ENCODE results near the gene GCH1.

GCH1 gene

GRCh38 chr14:54935958-54936357 lies 33.3 kb upstream of the GCH1 start:
- POLR2A ChIA-PET = no interaction called here
- Histone ChIP-seq H3K27me3 (replicated peaks in 2 of 5; ENCODE audit: control insufficient read depth in 4 of 5, insufficient read depth in 5 of 5, low read length in 4 of 5) (no peaks in the 10 kb centered on the region), H3K36me3 (ENCODE audit: control insufficient read depth in 4 of 4, insufficient read depth in 4 of 4, low read length in 3 of 4) (peaks cover 0 to 10% (median 6%) of the 10 kb centered on the region in 4 experiments), H3K27ac (ENCODE audit: insufficient read depth in 1 of 2, low read depth in 1 of 2, low read length in 2 of 2, poor library complexity in 1 of 2, severe bottlenecking in 2 of 2) (no peak overlapping the region), H3K9me3 (ENCODE audit: control extremely low read depth in 1 of 5, control insufficient read depth in 4 of 5, insufficient read depth in 2 of 5, low read depth in 1 of 5, low read length in 4 of 5) (no peaks in the 10 kb centered on the region), H3K4me1 (ENCODE audit: control extremely low read depth in 1 of 4, control insufficient read depth in 4 of 4, insufficient read depth in 4 of 4, low read length in 3 of 4) (no peaks in the 10 kb centered on the region), H3K4me3 (ENCODE audit: control insufficient read depth in 1 of 7, extremely low read depth in 1 of 7, insufficient read depth in 4 of 7, low read depth in 2 of 7, low read length in 6 of 7) (no peak overlapping the region)
- no peak for DNase-seq
- CTCF ChIA-PET = no interaction called here
- 95% methylated on average over 5 of the region's 5 CpGs for WGBS (ENCODE audit: insufficient coverage)

- ChIA-PET POLR2A (no interaction called here), CTCF (no interaction called here)
- H3K27ac ChIP-seq (ENCODE audit: insufficient read depth in 1 of 2, low read depth in 1 of 2, low read length in 2 of 2, poor library complexity in 1 of 2, severe bottlenecking in 2 of 2) = no peak overlapping the region
- no peak for DNase-seq
- H3K4me3 ChIP-seq (ENCODE audit: control insufficient read depth in 1 of 7, extremely low read depth in 1 of 7, insufficient read depth in 4 of 7, low read depth in 2 of 7, low read length in 6 of 7) = no peak overlapping the region
- H3K36me3 ChIP-seq (ENCODE audit: control insufficient read depth in 4 of 4, insufficient read depth in 4 of 4, low read length in 3 of 4) = peaks cover 0 to 6% (median 4%) of the 10 kb centered on the region in 4 experiments
- 0% methylated on average over 1 of the region's 2 CpGs for WGBS (ENCODE audit: insufficient coverage)
- no peaks in the 10 kb centered on the region for H3K9me3 ChIP-seq (ENCODE audit: control extremely low read depth in 1 of 5, control insufficient read depth in 4 of 5, insufficient read depth in 2 of 5, low read depth in 1 of 5, low read length in 4 of 5)
- no peaks in the 10 kb centered on the region for H3K4me1 ChIP-seq (ENCODE audit: control extremely low read depth in 1 of 4, control insufficient read depth in 4 of 4, insufficient read depth in 4 of 4, low read length in 3 of 4)
- H3K27me3 ChIP-seq (replicated peaks in 2 of 5; ENCODE audit: control insufficient read depth in 4 of 5, insufficient read depth in 5 of 5, low read length in 4 of 5) = no peaks in the 10 kb centered on the region
Measured at GRCh38 chr14:54935100-54935499, 32.5 kb upstream of the GCH1 start.

DNA sequence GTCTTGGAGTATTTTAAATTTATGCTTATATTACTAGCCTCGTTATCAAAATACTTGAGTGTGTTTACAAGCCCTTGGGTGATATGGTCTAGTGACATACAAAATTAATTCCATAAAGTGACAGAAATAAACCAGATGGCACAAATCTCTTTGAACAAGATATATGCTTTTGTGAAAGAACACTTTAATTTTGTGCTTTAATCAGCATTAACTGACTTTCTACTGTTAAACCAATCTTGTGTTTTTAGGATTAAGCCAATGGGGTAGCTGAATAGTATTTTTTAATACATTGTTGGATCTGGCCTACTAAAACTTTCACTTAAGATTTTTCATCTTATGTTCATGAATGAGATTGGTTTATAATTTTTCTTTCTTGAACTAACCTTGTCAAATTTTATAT lies 30.4 kb upstream of the GCH1 start:
- no peaks in the 10 kb centered on the region for H3K4me1 ChIP-seq (ENCODE audit: control extremely low read depth in 1 of 4, control insufficient read depth in 4 of 4, insufficient read depth in 4 of 4, low read length in 3 of 4)
- no peaks in the 10 kb centered on the region for H3K9me3 ChIP-seq (ENCODE audit: control extremely low read depth in 1 of 5, control insufficient read depth in 4 of 5, insufficient read depth in 2 of 5, low read depth in 1 of 5, low read length in 4 of 5)
- H3K36me3 ChIP-seq (ENCODE audit: control insufficient read depth in 4 of 4, insufficient read depth in 4 of 4, low read length in 3 of 4) = peaks cover 0 to 2% (median under 1%) of the 10 kb centered on the region in 4 experiments
- WGBS (ENCODE audit: insufficient coverage) = no CpG with 5 or more reads among the region's 1 CpG
- CTCF ChIA-PET = no interaction called here
- H3K27me3 ChIP-seq (replicated peaks in 2 of 5; ENCODE audit: control insufficient read depth in 4 of 5, insufficient read depth in 5 of 5, low read length in 4 of 5) = no peaks in the 10 kb centered on the region
- no peak overlapping the region for H3K27ac ChIP-seq (ENCODE audit: insufficient read depth in 1 of 2, low read depth in 1 of 2, low read length in 2 of 2, poor library complexity in 1 of 2, severe bottlenecking in 2 of 2)
- DNase-seq = no peak
- POLR2A ChIA-PET = no interaction called here
- H3K4me3 ChIP-seq (ENCODE audit: control insufficient read depth in 1 of 7, extremely low read depth in 1 of 7, insufficient read depth in 4 of 7, low read depth in 2 of 7, low read length in 6 of 7) = no peak overlapping the region

- Histone ChIP-seq H3K4me3 (ENCODE audit: control insufficient read depth in 1 of 7, extremely low read depth in 1 of 7, insufficient read depth in 4 of 7, low read depth in 2 of 7, low read length in 6 of 7) (no peak overlapping the region), H3K9me3 (ENCODE audit: control extremely low read depth in 1 of 5, control insufficient read depth in 4 of 5, insufficient read depth in 2 of 5, low read depth in 1 of 5, low read length in 4 of 5) (no peaks in the 10 kb centered on the region), H3K4me1 (ENCODE audit: control extremely low read depth in 1 of 4, control insufficient read depth in 4 of 4, insufficient read depth in 4 of 4, low read length in 3 of 4) (no peaks in the 10 kb centered on the region), H3K27me3 (replicated peaks in 2 of 5; ENCODE audit: control insufficient read depth in 4 of 5, insufficient read depth in 5 of 5, low read length in 4 of 5) (no peaks in the 10 kb centered on the region), H3K36me3 (ENCODE audit: control insufficient read depth in 4 of 4, insufficient read depth in 4 of 4, low read length in 3 of 4) (peaks cover 0 to 2% (median under 1%) of the 10 kb centered on the region in 4 experiments), H3K27ac (ENCODE audit: insufficient read depth in 1 of 2, low read depth in 1 of 2, low read length in 2 of 2, poor library complexity in 1 of 2, severe bottlenecking in 2 of 2) (no peak overlapping the region)
- DNase-seq = no peak
- ChIA-PET POLR2A (no interaction called here), CTCF (interaction anchor here (0.7 kb wide), 1 partner anchor 16 kb away, joined by 3 read pairs; no protein-coding TSS in a partner anchor)
- WGBS (ENCODE audit: insufficient coverage) = no CpG with 5 or more reads among the region's 3 CpGs
Measured at GRCh38 chr14:54931598-54932340, 29.1 kb upstream of the GCH1 start.

DNA sequence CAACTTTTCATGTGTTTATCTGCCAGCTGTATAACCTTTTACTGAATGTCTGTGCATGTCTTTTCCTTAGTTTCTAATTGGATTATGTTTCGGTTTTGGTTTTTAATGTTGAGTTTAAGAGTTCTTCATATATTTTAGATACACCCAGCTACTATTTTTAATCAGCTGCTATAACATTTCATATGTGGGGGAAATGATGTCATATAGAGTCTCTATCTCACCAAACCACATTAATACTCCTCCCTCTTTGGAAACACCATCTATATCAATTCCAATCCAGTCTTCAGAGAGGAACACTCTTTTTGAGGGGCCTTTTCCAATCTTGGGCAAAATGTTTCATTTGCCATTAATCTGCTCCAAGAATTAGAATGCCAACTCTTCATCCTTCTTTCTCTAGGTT lies 28.5 kb upstream of the GCH1 start:
- peaks cover 0 to 2% (median 0%) of the 10 kb centered on the region in 4 experiments for H3K36me3 ChIP-seq (ENCODE audit: control insufficient read depth in 4 of 4, insufficient read depth in 4 of 4, low read length in 3 of 4)
- H3K27me3 ChIP-seq (replicated peaks in 2 of 5; ENCODE audit: control insufficient read depth in 4 of 5, insufficient read depth in 5 of 5, low read length in 4 of 5) = no peaks in the 10 kb centered on the region
- no peaks in the 10 kb centered on the region for H3K9me3 ChIP-seq (ENCODE audit: control extremely low read depth in 1 of 5, control insufficient read depth in 4 of 5, insufficient read depth in 2 of 5, low read depth in 1 of 5, low read length in 4 of 5)
- CTCF ChIA-PET = no interaction called here
- no CpG with 5 or more reads among the region's 1 CpG for WGBS (ENCODE audit: insufficient coverage)
- no peaks in the 10 kb centered on the region for H3K4me1 ChIP-seq (ENCODE audit: control extremely low read depth in 1 of 4, control insufficient read depth in 4 of 4, insufficient read depth in 4 of 4, low read length in 3 of 4)
- POLR2A ChIA-PET = no interaction called here
- peak; percentile 12 to 51 (median 22) for DNase-seq
- H3K4me3 ChIP-seq (ENCODE audit: control insufficient read depth in 1 of 7, extremely low read depth in 1 of 7, insufficient read depth in 4 of 7, low read depth in 2 of 7, low read length in 6 of 7) = no peak overlapping the region
- no peak overlapping the region for H3K27ac ChIP-seq (ENCODE audit: insufficient read depth in 1 of 2, low read depth in 1 of 2, low read length in 2 of 2, poor library complexity in 1 of 2, severe bottlenecking in 2 of 2)

DNA sequence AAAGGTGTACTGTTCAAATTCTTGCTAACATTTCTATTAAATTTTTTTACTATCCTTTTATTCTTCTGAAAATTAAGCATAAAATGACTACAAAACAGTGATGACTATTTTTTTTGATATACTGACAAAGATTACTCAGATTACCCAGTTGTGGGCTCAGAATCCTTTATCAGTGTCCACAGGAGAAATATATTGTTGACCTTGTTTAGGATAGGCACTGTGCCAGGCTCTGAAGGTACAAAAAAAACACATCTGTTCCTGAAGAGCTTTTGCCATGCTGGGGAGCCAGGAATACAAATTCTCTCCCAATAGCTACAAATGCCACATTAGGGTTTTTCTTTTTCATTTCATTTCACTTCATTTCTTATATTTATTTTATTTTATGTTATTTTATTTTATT lies 26.9 kb upstream of the GCH1 start:
- no peaks in the 10 kb centered on the region for H3K36me3 ChIP-seq (ENCODE audit: control insufficient read depth in 4 of 4, insufficient read depth in 4 of 4, low read length in 3 of 4)
- H3K27me3 ChIP-seq (replicated peaks in 2 of 5; ENCODE audit: control insufficient read depth in 4 of 5, insufficient read depth in 5 of 5, low read length in 4 of 5) = no peaks in the 10 kb centered on the region
- POLR2A ChIA-PET = no interaction called here
- H3K27ac ChIP-seq (ENCODE audit: insufficient read depth in 1 of 2, low read depth in 1 of 2, low read length in 2 of 2, poor library complexity in 1 of 2, severe bottlenecking in 2 of 2) = no peak overlapping the region
- DNase-seq = peak in 1 of 3 donors; percentile 11
- no peak overlapping the region for H3K4me3 ChIP-seq (ENCODE audit: control insufficient read depth in 1 of 7, extremely low read depth in 1 of 7, insufficient read depth in 4 of 7, low read depth in 2 of 7, low read length in 6 of 7)
- H3K4me1 ChIP-seq (ENCODE audit: control extremely low read depth in 1 of 4, control insufficient read depth in 4 of 4, insufficient read depth in 4 of 4, low read length in 3 of 4) = no peaks in the 10 kb centered on the region
- CTCF ChIA-PET = interaction anchor here (1.0 kb wide), 1 partner anchor 27 kb away, joined by 3 read pairs; the partner anchor contains the start of gene GCH1
- no peaks in the 10 kb centered on the region for H3K9me3 ChIP-seq (ENCODE audit: control extremely low read depth in 1 of 5, control insufficient read depth in 4 of 5, insufficient read depth in 2 of 5, low read depth in 1 of 5, low read length in 4 of 5)

DNA sequence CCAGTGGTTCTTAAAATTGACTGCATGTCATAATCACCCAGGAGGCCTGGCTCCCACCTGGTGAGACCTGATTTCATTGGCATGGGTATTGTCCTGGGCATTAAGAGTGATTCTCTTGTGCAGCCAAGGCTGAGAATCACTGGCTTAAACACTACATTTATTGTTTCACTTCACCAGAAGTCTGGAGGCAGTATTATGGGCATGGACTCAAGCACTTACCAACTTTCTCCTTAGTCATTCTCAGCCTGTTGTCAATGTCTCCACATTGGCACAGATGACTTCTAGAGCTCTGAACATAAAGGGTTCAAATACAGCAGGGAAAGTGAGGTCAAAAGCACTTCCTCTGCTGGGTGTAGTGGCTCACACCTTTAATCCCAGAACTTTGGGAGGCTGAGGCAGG lies 25.6 kb upstream of the GCH1 start:
- Histone ChIP-seq H3K4me1 (ENCODE audit: control extremely low read depth in 1 of 4, control insufficient read depth in 4 of 4, insufficient read depth in 4 of 4, low read length in 3 of 4) (no peaks in the 10 kb centered on the region), H3K9me3 (ENCODE audit: control extremely low read depth in 1 of 5, control insufficient read depth in 4 of 5, insufficient read depth in 2 of 5, low read depth in 1 of 5, low read length in 4 of 5) (no peaks in the 10 kb centered on the region), H3K36me3 (ENCODE audit: control insufficient read depth in 4 of 4, insufficient read depth in 4 of 4, low read length in 3 of 4) (no peaks in the 10 kb centered on the region), H3K4me3 (ENCODE audit: control insufficient read depth in 1 of 7, extremely low read depth in 1 of 7, insufficient read depth in 4 of 7, low read depth in 2 of 7, low read length in 6 of 7) (no peak overlapping the region), H3K27ac (ENCODE audit: insufficient read depth in 1 of 2, low read depth in 1 of 2, low read length in 2 of 2, poor library complexity in 1 of 2, severe bottlenecking in 2 of 2) (no peak overlapping the region), H3K27me3 (replicated peaks in 2 of 5; ENCODE audit: control insufficient read depth in 4 of 5, insufficient read depth in 5 of 5, low read length in 4 of 5) (no peaks in the 10 kb centered on the region)
- CTCF ChIA-PET = no interaction called here
- DNase-seq = no peak
- POLR2A ChIA-PET = no interaction called here
